GDM1 (cell line): ENCODE measurements around the gene TM4SF20.

Experiments
- DNase-seq: peaks from one replicate; lab custom pipeline; 2025; lab: John Stamatoyannopoulos, UW

The TM4SF20 gene

DNA sequence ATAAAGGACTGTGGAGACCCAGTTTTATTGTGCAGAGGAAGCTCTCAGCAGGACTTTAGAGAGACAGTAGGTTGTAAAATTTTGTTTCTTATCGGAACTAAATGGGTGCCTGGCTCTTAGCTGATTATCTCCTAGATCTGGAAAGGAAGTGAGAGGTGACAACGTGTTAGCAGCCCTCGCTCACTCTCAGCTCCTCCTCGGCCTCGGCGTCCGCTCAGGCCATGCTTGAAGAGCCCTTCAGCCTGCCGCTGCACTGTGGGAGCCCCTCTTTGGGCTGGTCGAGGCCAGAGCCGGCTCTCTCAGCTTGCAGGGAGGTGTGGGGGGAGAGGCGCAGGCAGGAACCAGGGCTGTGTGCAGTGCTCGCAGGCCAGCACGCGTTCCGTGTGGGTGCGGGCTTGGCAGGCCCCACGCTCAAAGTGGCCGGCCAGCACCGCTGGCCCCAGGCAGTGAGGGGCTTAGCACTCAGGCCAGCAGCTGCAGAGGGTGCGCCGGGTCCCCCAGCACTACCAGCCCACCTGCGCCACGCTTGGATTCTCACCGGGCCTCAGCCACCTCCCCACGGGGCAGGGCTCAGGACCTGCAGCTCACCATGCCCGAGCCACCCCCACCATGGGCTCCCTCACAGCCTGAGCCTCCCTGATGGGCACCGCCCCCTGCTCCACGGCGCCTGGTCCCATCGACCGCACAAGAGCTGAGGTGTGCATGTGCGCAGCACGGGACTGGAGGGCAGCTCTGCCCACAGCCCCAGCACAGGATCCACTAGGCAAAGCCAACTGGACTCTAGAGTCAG lies 58.6 kb downstream of the TM4SF20 start:
- DNase-seq: no peak

DNA sequence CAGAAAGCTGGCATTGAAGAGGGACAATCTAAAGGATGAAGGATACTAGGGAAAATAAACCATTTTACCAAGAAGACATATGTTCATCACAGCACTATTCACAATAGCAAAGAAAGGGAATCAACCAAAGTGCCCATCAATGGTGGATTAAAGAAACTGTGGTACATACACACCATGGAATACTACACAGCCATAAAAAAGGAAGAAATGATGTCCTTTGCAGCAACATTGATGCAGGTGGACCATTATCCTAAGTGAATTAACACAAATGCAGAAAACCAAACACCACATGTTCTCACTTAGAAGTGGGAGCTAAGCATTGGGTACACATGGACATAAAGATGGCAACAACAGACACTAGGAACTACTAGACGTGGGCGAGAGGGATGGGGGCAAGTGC lies 61.3 kb downstream of the TM4SF20 start:
- no peak for DNase-seq

- no peak for DNase-seq
Observed at GRCh38 chr2:227313310-227313709, 65.8 kb downstream of the TM4SF20 start.

- DNase-seq: no peak
Observed at GRCh38 chr2:227312579-227312978, 66.5 kb downstream of the TM4SF20 start.
